Vagina (tissue), 2 donors: ENCODE data around the gene RGL1. TPM values are rescaled to one million over a fixed set of nuclear protein-coding genes. Genes with fewer than 3 reads are reported as not detected.

ENCODE experiments used
- DNase-seq, 2 donors: peaks; one replicate each; pipeline ENCODE4 v3.0.0-alpha.2; 2017; ENCODE audit errors: extremely low spot score in 2 of 2
- H3K27ac ChIP-seq: fragments of 200-600 bp; sonication (generic); one replicate; pipeline ENCODE4 v1.5.1; 2019
- H3K27me3 ChIP-seq: fragments of 200-600 bp; sonication (generic); one replicate; pipeline ENCODE4 v1.5.1; 2019
- H3K36me3 ChIP-seq, 2 donors: fragments of 200-600 bp; sonication (generic); one replicate each; pipeline ENCODE4 v1.5.1; 2017 to 2019
- H3K4me1 ChIP-seq: fragments of 200-600 bp; sonication (generic); one replicate; pipeline ENCODE4 v1.5.1; 2019
- H3K4me3 ChIP-seq, 2 donors: fragments of 200-600 bp; sonication (generic); 1 replicate in 1 of 2; 2 replicates in 1 of 2; pipeline ENCODE4 v1.5.1; 2016 to 2019
- H3K9me3 ChIP-seq: fragments of 200-600 bp; sonication (generic); one replicate; pipeline ENCODE4 v1.5.1; 2019
- POLR2A ChIP-seq, 2 donors: fragments of 450-650 bp; IDR thresholded peaks; one replicate each; pipeline ENCODE4 v1.6.1; 2017; ENCODE audit warnings: antibody characterized with exemption in 2 of 2, mild to moderate bottlenecking in 2 of 2, moderate library complexity in 2 of 2
- POLR2AphosphoS5 ChIP-seq, 2 donors: sonication (generic); formaldehyde crosslinking; IDR thresholded peaks; one replicate each; pipeline ENCODE4 v1.9.0; 2017; ENCODE audit warnings: antibody characterized with exemption in 2 of 2, mild to moderate bottlenecking in 2 of 2, low read depth in 1 of 2; ENCODE audit not compliant: insufficient read depth in 1 of 2
- intact Hi-C: fragments of 100-400 bp; cut with DNase I; formaldehyde crosslinking; loops from one replicate; pipeline ENCODE4 v1.15.1; 2023
- total RNA-seq: library from RNA; depleted of rRNA; stranded (reverse); fragments of >200 nt; gene quantifications from one replicate; pipeline ENCODE4 v1.2.3, GENCODE V29; 2016
- TF ChIP-seq, protein P1 (sequence below), 3 experiments: fragments of 450-650 bp in 2 of 3; fragments of 200-600 bp in 1 of 3; sonication (generic) in 1 of 3; IDR thresholded peaks; one replicate each; pipeline ENCODE4 v1.5.1; 2017 to 2019; ENCODE audit warnings: antibody characterized with exemption in 3 of 3, mild to moderate bottlenecking in 2 of 3, moderate library complexity in 2 of 3

RGL1 gene
- total RNA-seq, 1 donor from 2014 or later, result 23.1 TPM

DNA sequence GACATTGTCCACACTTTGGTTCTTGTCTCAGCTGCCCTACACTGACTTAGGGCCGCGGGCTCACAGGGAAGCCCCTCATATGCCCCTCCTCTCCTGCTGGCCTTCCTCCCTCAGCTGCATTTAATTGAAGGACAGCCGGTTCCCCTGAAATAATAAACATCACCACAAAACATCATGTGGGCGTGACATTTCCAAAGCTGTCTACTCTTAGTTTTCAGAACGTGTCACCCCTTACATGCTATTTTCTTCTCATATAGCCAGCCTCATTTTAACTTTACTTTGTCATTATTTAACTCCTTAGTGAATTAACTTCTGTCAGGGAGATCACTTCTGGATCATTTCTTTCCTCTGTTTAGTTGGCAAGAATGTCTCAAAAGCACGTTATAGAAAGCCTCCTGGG is 129.4 kb downstream of the RGL1 start:
- no peaks in the 10 kb centered on the region for H3K9me3 ChIP-seq
- TF ChIP-seq POLR2A (IDR thresholded peaks at IDR 0.05) (no peak), POLR2AphosphoS5 (IDR thresholded peaks at IDR 0.05; ENCODE audit: insufficient read depth in 1 of 2, low read depth in 1 of 2) (no peak)
- TF ChIP-seq, protein P1, sequence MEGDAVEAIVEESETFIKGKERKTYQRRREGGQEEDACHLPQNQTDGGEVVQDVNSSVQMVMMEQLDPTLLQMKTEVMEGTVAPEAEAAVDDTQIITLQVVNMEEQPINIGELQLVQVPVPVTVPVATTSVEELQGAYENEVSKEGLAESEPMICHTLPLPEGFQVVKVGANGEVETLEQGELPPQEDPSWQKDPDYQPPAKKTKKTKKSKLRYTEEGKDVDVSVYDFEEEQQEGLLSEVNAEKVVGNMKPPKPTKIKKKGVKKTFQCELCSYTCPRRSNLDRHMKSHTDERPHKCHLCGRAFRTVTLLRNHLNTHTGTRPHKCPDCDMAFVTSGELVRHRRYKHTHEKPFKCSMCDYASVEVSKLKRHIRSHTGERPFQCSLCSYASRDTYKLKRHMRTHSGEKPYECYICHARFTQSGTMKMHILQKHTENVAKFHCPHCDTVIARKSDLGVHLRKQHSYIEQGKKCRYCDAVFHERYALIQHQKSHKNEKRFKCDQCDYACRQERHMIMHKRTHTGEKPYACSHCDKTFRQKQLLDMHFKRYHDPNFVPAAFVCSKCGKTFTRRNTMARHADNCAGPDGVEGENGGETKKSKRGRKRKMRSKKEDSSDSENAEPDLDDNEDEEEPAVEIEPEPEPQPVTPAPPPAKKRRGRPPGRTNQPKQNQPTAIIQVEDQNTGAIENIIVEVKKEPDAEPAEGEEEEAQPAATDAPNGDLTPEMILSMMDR (IDR thresholded peaks at IDR 0.05), result no peak
- H3K36me3 ChIP-seq, result peaks cover 0 to 5% of the 10 kb centered on the region in 2 donors
- peaks cover 5% of the 10 kb centered on the region for H3K4me1 ChIP-seq
- no peak overlapping the region for H3K4me3 ChIP-seq
- H3K27ac ChIP-seq, result no peak overlapping the region
- no peak for DNase-seq
- no peaks in the 10 kb centered on the region for H3K27me3 ChIP-seq
- intact Hi-C loops, result no loop called here

DNA sequence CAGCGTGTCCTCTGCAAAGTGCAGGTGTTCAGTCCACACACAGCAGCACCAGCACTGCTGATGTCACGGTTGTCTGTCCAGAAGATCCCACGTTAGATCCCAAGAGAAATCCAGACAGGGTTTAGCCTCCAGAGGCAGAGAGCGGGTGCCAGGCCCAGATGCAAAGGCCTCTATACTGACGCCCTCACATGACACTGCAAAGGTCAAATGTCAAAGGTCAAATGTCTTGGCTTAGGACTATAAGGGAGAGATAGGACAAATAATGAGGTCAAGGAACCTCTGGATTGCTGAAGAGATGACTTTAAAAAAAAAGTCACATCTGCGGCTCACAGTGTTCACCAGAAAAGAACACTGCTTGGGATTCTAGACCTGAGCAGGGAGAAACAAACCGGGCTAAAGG is 131.1 kb downstream of the RGL1 start:
- H3K9me3 ChIP-seq, result no peaks in the 10 kb centered on the region
- H3K4me1 ChIP-seq, result peaks cover 4% of the 10 kb centered on the region
- H3K27me3 ChIP-seq, result no peaks in the 10 kb centered on the region
- intact Hi-C loops, result no loop called here
- H3K36me3 ChIP-seq, result no peaks in the 10 kb centered on the region
- TF ChIP-seq POLR2AphosphoS5 (IDR thresholded peaks at IDR 0.05; ENCODE audit: insufficient read depth in 1 of 2, low read depth in 1 of 2) (no peak), POLR2A (IDR thresholded peaks at IDR 0.05) (no peak)
- TF ChIP-seq, protein P1 (IDR thresholded peaks at IDR 0.05), result no peak
- H3K27ac ChIP-seq, result no peak overlapping the region
- no peak for DNase-seq
- no peak overlapping the region for H3K4me3 ChIP-seq

DNA sequence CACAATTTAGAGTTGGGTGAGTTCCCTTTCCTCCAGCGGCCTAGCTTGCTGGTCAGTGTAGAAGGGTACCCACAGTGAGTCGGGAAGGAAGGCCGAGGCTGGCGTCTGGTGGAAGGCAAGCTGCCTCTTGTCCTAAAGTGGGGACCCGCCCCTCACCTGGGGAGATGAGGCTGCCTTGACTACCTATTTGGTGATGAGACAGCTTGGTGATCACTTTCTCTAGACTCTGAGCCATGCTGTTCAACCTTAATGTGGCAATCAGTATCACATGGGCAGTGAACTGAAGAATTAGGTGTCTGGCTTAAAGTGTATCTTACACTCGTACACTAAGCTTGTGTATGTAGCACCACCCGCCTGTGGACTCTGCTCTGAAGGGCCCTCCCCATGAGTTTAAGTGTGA is 131.9 kb downstream of the RGL1 start:
- Histone ChIP-seq H3K36me3 (no peaks in the 10 kb centered on the region), H3K27ac (no peak overlapping the region), H3K4me3 (no peak overlapping the region), H3K9me3 (no peaks in the 10 kb centered on the region), H3K4me1 (no peaks in the 10 kb centered on the region), H3K27me3 (no peaks in the 10 kb centered on the region)
- no peak for TF ChIP-seq POLR2A (IDR thresholded peaks at IDR 0.05)
- TF ChIP-seq POLR2AphosphoS5 (IDR thresholded peaks at IDR 0.05; ENCODE audit: insufficient read depth in 1 of 2, low read depth in 1 of 2), result no peak
- TF ChIP-seq, protein P1 (IDR thresholded peaks at IDR 0.05), result no peak
- no peak for DNase-seq
- intact Hi-C loops, result no loop called here

DNA sequence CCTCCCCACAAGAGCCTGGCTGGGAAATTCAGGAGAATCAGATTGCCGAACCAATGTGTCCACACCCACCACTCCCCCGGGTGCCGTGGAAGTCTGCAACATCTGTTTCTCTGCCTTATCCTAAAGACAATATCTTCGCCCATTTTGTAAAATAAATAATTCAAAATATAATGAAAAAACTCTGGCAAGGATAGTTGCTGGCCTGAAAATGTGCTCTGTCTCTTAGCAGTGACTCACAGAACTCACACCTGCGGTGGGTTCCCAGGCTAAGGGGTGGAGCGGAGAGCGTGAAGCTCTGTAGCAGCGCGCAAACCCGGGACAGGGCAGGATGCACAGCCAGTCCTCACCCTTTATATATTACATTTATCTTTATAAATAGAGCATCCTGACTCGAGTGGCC is 132.7 kb downstream of the RGL1 start:
- H3K27me3 ChIP-seq, result no peaks in the 10 kb centered on the region
- H3K36me3 ChIP-seq, result no peaks in the 10 kb centered on the region
- TF ChIP-seq, protein P1 (IDR thresholded peaks at IDR 0.05), result no peak
- TF ChIP-seq POLR2A (IDR thresholded peaks at IDR 0.05), result no peak
- TF ChIP-seq POLR2AphosphoS5 (IDR thresholded peaks at IDR 0.05; ENCODE audit: insufficient read depth in 1 of 2, low read depth in 1 of 2), result no peak
- no peak for DNase-seq
- no peak overlapping the region for H3K27ac ChIP-seq
- no peaks in the 10 kb centered on the region for H3K4me1 ChIP-seq
- H3K4me3 ChIP-seq, result no peak overlapping the region
- H3K9me3 ChIP-seq, result no peaks in the 10 kb centered on the region
- intact Hi-C loops, result no loop called here

DNA sequence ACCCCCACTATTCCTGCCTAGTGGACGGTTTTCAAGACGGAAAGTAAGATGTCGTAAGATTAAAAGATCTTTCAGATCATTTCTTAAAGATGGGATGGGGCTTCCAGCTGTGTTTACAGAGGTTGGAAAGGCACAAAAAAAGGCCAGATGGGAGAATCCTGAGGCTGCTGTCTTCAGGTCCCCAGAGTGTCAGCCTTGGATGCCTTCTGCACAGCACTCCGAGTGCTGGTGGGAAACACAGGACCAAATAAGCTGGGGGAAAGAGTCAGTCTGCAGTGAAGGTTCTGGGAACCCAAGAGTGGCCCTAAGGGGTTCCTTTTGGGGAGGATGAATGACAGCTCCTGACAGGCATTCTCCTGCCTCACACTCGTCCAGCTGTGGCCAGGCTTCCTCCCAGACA is 136.1 kb downstream of the RGL1 start:
- TF ChIP-seq, protein P1 (IDR thresholded peaks at IDR 0.05), result no peak
- TF ChIP-seq POLR2A (IDR thresholded peaks at IDR 0.05), result no peak
- TF ChIP-seq POLR2AphosphoS5 (IDR thresholded peaks at IDR 0.05; ENCODE audit: insufficient read depth in 1 of 2, low read depth in 1 of 2), result no peak

More for the DNA sequence above, 136.1 kb downstream of the RGL1 start:
- Histone ChIP-seq H3K4me1 (no peaks in the 10 kb centered on the region), H3K9me3 (no peaks in the 10 kb centered on the region), H3K4me3 (no peak overlapping the region), H3K27ac (no peak overlapping the region), H3K36me3 (no peaks in the 10 kb centered on the region), H3K27me3 (no peaks in the 10 kb centered on the region)
- DNase-seq, result no peak
- intact Hi-C loops, result no loop called here
